ENCODE results near the gene LDLRAD2. TPM values are rescaled to one million over a fixed set of nuclear protein-coding genes. Genes with fewer than 3 reads are reported as not detected.

LDLRAD2 gene
- polyA plus RNA-seq, 1 of the 3 experiments (the other 2 are of a cell fraction), result 0.02 TPM

DNA sequence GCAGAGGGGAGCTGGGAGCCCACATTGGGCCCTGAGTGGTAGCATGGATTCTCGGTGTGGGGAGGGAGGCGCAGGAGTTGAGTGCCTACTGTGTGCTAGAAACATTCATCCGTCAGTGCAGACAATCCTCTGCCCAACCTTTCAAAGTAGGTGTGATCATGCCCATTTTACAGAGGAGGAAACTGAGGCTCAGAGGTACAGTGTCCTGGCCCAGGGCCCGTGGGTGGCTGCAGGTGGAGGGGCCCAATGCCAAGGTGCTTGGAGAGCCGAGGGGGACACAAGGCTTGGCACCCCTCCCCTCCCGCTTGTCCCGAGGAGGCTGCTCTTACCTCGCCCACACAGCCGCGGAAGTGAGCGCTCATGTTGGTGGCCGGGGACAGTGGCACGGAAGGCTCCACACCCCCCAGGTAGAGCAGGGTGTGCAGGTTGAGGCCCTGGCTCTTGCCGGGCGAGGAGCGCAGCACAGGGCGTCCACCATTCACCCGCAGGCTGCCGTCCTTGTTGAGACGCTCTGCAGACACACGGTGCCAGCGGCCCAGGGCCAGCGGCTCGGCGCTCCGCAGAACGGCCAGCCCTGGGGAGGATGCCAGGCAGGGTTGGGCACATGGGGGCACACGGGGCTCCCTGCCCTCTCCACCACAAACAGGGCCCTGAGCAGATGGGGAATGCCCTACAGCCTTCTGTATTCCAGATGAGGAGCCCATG is 16.6 kb downstream of the LDLRAD2 start:
- H3K4me3 ChIP-seq (ENCODE audit: low read depth in 2 of 2, low read length in 1 of 2), result no peak overlapping the region
- H3F3A ChIP-seq (replicated peaks; ENCODE audit: insufficient read depth), result no peaks in the 10 kb centered on the region
- H3K4me2 ChIP-seq, result no peak overlapping the region
- CTCF ChIA-PET, result no interaction called here
- no peak overlapping the region for H3K9ac ChIP-seq
- no peaks in the 10 kb centered on the region for H4K20me1 ChIP-seq (ENCODE audit: insufficient read depth)
- WGBS (ENCODE audit: low lambda C conversion rate), result 91% methylated on average over 19 of the region's 28 CpGs
- H3K9me2 ChIP-seq, result no peaks in the 10 kb centered on the region
- TF ChIP-seq RAD21 (IDR thresholded peaks at IDR 0.05; ENCODE audit: low read length) (no peak), TEAD4 (IDR thresholded peaks at IDR 0.05; ENCODE audit: borderline replicate concordance, insufficient read depth) (no peak), JUND (IDR thresholded peaks at IDR 0.05) (no peak), TAF1 (IDR thresholded peaks at IDR 0.05; ENCODE audit: borderline replicate concordance, low read depth, low read length) (no peak), FOXJ3 (CRISPR knock-in tag; IDR thresholded peaks at IDR 0.05) (no peak), NRF1 (IDR thresholded peaks at IDR 0.05; ENCODE audit: low read depth, low read length) (no peak), MXI1 (IDR thresholded peaks at IDR 0.05; ENCODE audit: low read depth, low read length) (no peak), SMC3 (IDR thresholded peaks at IDR 0.05; ENCODE audit: low read depth, low read length) (no peak)
- TF ChIP-seq, protein P1, sequence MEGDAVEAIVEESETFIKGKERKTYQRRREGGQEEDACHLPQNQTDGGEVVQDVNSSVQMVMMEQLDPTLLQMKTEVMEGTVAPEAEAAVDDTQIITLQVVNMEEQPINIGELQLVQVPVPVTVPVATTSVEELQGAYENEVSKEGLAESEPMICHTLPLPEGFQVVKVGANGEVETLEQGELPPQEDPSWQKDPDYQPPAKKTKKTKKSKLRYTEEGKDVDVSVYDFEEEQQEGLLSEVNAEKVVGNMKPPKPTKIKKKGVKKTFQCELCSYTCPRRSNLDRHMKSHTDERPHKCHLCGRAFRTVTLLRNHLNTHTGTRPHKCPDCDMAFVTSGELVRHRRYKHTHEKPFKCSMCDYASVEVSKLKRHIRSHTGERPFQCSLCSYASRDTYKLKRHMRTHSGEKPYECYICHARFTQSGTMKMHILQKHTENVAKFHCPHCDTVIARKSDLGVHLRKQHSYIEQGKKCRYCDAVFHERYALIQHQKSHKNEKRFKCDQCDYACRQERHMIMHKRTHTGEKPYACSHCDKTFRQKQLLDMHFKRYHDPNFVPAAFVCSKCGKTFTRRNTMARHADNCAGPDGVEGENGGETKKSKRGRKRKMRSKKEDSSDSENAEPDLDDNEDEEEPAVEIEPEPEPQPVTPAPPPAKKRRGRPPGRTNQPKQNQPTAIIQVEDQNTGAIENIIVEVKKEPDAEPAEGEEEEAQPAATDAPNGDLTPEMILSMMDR (IDR thresholded peaks at IDR 0.05), result no peak
- TF ChIP-seq, protein P2, sequence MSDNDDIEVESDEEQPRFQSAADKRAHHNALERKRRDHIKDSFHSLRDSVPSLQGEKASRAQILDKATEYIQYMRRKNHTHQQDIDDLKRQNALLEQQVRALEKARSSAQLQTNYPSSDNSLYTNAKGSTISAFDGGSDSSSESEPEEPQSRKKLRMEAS (IDR thresholded peaks at IDR 0.05; ENCODE audit: low read depth), result no peak
- TF ChIP-seq, protein P3, sequence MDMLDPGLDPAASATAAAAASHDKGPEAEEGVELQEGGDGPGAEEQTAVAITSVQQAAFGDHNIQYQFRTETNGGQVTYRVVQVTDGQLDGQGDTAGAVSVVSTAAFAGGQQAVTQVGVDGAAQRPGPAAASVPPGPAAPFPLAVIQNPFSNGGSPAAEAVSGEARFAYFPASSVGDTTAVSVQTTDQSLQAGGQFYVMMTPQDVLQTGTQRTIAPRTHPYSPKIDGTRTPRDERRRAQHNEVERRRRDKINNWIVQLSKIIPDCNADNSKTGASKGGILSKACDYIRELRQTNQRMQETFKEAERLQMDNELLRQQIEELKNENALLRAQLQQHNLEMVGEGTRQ (IDR thresholded peaks at IDR 0.05; ENCODE audit: borderline replicate concordance, low read depth, low read length), result no peak
- TF ChIP-seq, protein P4, sequence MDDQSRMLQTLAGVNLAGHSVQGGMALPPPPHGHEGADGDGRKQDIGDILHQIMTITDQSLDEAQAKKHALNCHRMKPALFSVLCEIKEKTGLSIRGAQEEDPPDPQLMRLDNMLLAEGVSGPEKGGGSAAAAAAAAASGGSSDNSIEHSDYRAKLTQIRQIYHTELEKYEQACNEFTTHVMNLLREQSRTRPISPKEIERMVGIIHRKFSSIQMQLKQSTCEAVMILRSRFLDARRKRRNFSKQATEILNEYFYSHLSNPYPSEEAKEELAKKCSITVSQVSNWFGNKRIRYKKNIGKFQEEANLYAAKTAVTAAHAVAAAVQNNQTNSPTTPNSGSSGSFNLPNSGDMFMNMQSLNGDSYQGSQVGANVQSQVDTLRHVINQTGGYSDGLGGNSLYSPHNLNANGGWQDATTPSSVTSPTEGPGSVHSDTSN (IDR thresholded peaks at IDR 0.05), result no peak
- no peaks in the 10 kb centered on the region for H3K9me3 ChIP-seq
- DNase-seq, result no peak
- H2AFZ ChIP-seq (ENCODE audit: low read depth), result no peak overlapping the region
- H3K79me2 ChIP-seq (ENCODE audit: insufficient read depth), result no peaks in the 10 kb centered on the region
- no peak overlapping the region for H3K27ac ChIP-seq (ENCODE audit: low read depth in 2 of 2, low read length in 1 of 2)
- H3K4me1 ChIP-seq (ENCODE audit: control insufficient read depth in 1 of 2, insufficient read depth in 2 of 2, low read depth in 1 of 2, low read length in 1 of 2), result no peaks in the 10 kb centered on the region
- peaks cover 14 to 42% of the 10 kb centered on the region in 2 experiments for H3K36me3 ChIP-seq (replicated peaks in 1 of 2; ENCODE audit: control insufficient read depth in 1 of 2, insufficient read depth in 2 of 2, low read length in 1 of 2)
- no peaks in the 10 kb centered on the region for H3K27me3 ChIP-seq (ENCODE audit: insufficient read depth)
- POLR2A ChIA-PET, result no interaction called here

DNA sequence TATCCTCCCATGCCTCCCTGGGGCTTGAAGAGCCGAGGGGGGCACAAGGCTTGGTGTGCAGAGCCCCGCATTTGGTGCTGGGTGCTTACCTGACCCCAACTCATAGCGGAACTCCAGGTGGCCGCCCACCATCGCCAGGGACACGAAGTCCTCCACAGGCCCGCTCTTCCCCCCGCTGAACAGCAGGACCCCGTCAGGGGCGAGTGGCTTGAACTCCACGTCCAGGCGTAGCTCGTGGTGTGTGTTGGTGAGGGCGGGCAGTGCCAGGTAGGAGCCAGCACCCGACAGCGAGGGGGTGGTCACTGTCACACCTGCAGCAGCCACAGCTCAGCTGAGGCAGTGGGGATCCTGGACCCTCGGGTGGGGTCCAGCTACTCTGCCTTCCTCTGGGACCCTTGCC is 17.2 kb downstream of the LDLRAD2 start:
- Histone ChIP-seq H3K4me3 (ENCODE audit: low read depth in 2 of 2, low read length in 1 of 2) (no peak overlapping the region), H3K27me3 (ENCODE audit: insufficient read depth) (no peaks in the 10 kb centered on the region), H3K9ac (no peak overlapping the region), H3K27ac (ENCODE audit: low read depth in 2 of 2, low read length in 1 of 2) (no peak overlapping the region), H3F3A (replicated peaks; ENCODE audit: insufficient read depth) (no peaks in the 10 kb centered on the region), H3K4me1 (ENCODE audit: control insufficient read depth in 1 of 2, insufficient read depth in 2 of 2, low read depth in 1 of 2, low read length in 1 of 2) (no peaks in the 10 kb centered on the region), H3K36me3 (replicated peaks in 1 of 2; ENCODE audit: control insufficient read depth in 1 of 2, insufficient read depth in 2 of 2, low read length in 1 of 2) (peaks cover 14 to 43% of the 10 kb centered on the region in 2 experiments), H3K9me3 (no peaks in the 10 kb centered on the region), H4K20me1 (ENCODE audit: insufficient read depth) (no peaks in the 10 kb centered on the region), H2AFZ (ENCODE audit: low read depth) (no peak overlapping the region), H3K79me2 (ENCODE audit: insufficient read depth) (no peaks in the 10 kb centered on the region), H3K4me2 (no peak overlapping the region), H3K9me2 (no peaks in the 10 kb centered on the region)
- no peak for DNase-seq
- WGBS (ENCODE audit: low lambda C conversion rate), result 90% methylated on average over 12 of the region's 17 CpGs
- ChIA-PET CTCF (no interaction called here), POLR2A (no interaction called here)
- TF ChIP-seq TCF12 (IDR thresholded peaks at IDR 0.05), result no peak
- TF ChIP-seq NRF1 (IDR thresholded peaks at IDR 0.05; ENCODE audit: low read depth, low read length), result no peak
- no peak for TF ChIP-seq TAF1 (IDR thresholded peaks at IDR 0.05; ENCODE audit: borderline replicate concordance, low read depth, low read length)
- TF ChIP-seq GABPA (IDR thresholded peaks at IDR 0.05; ENCODE audit: low read depth), result no peak
- no peak for TF ChIP-seq EP300 (IDR thresholded peaks at IDR 0.05; ENCODE audit: borderline replicate concordance in 1 of 2, low read depth in 1 of 2, low read length in 1 of 2)
- TF ChIP-seq, protein P5, sequence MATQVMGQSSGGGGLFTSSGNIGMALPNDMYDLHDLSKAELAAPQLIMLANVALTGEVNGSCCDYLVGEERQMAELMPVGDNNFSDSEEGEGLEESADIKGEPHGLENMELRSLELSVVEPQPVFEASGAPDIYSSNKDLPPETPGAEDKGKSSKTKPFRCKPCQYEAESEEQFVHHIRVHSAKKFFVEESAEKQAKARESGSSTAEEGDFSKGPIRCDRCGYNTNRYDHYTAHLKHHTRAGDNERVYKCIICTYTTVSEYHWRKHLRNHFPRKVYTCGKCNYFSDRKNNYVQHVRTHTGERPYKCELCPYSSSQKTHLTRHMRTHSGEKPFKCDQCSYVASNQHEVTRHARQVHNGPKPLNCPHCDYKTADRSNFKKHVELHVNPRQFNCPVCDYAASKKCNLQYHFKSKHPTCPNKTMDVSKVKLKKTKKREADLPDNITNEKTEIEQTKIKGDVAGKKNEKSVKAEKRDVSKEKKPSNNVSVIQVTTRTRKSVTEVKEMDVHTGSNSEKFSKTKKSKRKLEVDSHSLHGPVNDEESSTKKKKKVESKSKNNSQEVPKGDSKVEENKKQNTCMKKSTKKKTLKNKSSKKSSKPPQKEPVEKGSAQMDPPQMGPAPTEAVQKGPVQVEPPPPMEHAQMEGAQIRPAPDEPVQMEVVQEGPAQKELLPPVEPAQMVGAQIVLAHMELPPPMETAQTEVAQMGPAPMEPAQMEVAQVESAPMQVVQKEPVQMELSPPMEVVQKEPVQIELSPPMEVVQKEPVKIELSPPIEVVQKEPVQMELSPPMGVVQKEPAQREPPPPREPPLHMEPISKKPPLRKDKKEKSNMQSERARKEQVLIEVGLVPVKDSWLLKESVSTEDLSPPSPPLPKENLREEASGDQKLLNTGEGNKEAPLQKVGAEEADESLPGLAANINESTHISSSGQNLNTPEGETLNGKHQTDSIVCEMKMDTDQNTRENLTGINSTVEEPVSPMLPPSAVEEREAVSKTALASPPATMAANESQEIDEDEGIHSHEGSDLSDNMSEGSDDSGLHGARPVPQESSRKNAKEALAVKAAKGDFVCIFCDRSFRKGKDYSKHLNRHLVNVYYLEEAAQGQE (IDR thresholded peaks at IDR 0.05; ENCODE audit: low read depth, low read length), result no peak
- TF ChIP-seq YY1 (IDR thresholded peaks at IDR 0.05; ENCODE audit: low read depth), result no peak
- TF ChIP-seq, protein P4 (IDR thresholded peaks at IDR 0.05), result no peak

Data from SK-N-SH (cell line).